SU-DHL-6 (cell line): ENCODE data around the gene CLIC6.
"Not testable (repeated sequence)": the region's sequence is repeated elsewhere in the genome, so short reads cannot be mapped to it uniquely, and the experiment has no call there.

Experiments used
- H2AFZ ChIP-seq: fragments of 200-600 bp; sonication (generic); 2 replicates; pipeline ENCODE4 v1.6.1; 2014; ENCODE audit warnings: low read depth, mild to moderate bottlenecking, moderate library complexity, mixed read lengths, antibody characterized with exemption, low read length; ENCODE audit not compliant: severe bottlenecking
- H3F3A ChIP-seq: fragments of 200-600 bp; shearing (Covaris generic); 2 replicates; pipeline ENCODE4 v1.6.0; 2016; ENCODE audit warnings: antibody characterized with exemption, mild to moderate bottlenecking; ENCODE audit not compliant: insufficient read depth
- H3K27ac ChIP-seq: fragments of 200-600 bp; sonication (generic); 2 replicates; pipeline ENCODE4 v1.5.1; 2016; ENCODE audit warnings: low read depth, mild to moderate bottlenecking, low read length, moderate library complexity, mixed read lengths
- H3K27me3 ChIP-seq: fragments of 200-600 bp; sonication (generic), shearing (Covaris generic); 2 replicates; pipeline ENCODE4 v1.6.0; 2014; ENCODE audit warnings: mild to moderate bottlenecking, low read length
- H3K36me3 ChIP-seq: fragments of 200-600 bp; sonication (generic); 2 replicates; pipeline ENCODE4 v1.6.1; 2014; ENCODE audit warnings: mild to moderate bottlenecking, low read length, mixed read lengths
- H3K4me2 ChIP-seq: fragments of 300-600, 200-600 bp; shearing (Covaris generic), sonication (generic); 2 replicates; pipeline ENCODE4 v1.6.0; 2014; ENCODE audit warnings: low read length, low read depth, mild to moderate bottlenecking; ENCODE audit not compliant: poor library complexity, severe bottlenecking
- H3K4me3 ChIP-seq: fragments of 200-600 bp; sonication (generic); 2 replicates; pipeline ENCODE4 v1.5.1; 2014; ENCODE audit warnings: antibody characterized with exemption, low read length, mild to moderate bottlenecking, mixed read lengths; ENCODE audit not compliant: insufficient read depth, poor library complexity, severe bottlenecking
- H3K79me2 ChIP-seq: fragments of 200-600 bp; sonication (generic); 2 replicates; pipeline ENCODE4 v1.6.1; 2014; ENCODE audit warnings: mild to moderate bottlenecking, low read length, moderate library complexity; ENCODE audit not compliant: insufficient read depth
- H3K9ac ChIP-seq: fragments of 200-600 bp; sonication (generic); 2 replicates; pipeline ENCODE4 v1.7.0; 2014; ENCODE audit warnings: mild to moderate bottlenecking, low read length
- H3K9me2 ChIP-seq: fragments of 200-600 bp; sonication (generic); replicated peaks from 2 replicates; pipeline ENCODE4 v1.6.1; 2014; ENCODE audit warnings: low read length; ENCODE audit not compliant: insufficient read depth
- H3K9me3 ChIP-seq: fragments of 200-600 bp; sonication (generic); 2 replicates; pipeline ENCODE4 v1.6.1; 2014; ENCODE audit warnings: low read length, mixed read lengths; ENCODE audit not compliant: insufficient read depth
- H4K20me1 ChIP-seq: fragments of 200-600 bp; sonication (generic); 2 replicates; pipeline ENCODE4 v1.6.1; 2014; ENCODE audit warnings: low read depth, mild to moderate bottlenecking, antibody characterized with exemption, low read length, moderate library complexity, mixed read lengths
- EZH2phosphoT487 ChIP-seq: fragments of 200-600 bp; sonication (generic), shearing (Covaris generic); conservative IDR thresholded peaks from 2 replicates; pipeline ENCODE4 v1.6.1; 2018; ENCODE audit warnings: mild to moderate bottlenecking, antibody characterized with exemption, low read length, moderate library complexity, mixed read lengths
- TF ChIP-seq, protein P1 (sequence below): fragments of 200-600 bp; sonication (generic); IDR thresholded peaks from one replicate; pipeline ENCODE4 v1.5.1; 2017; ENCODE audit warnings: antibody characterized with exemption, mild to moderate bottlenecking, low read length, moderate library complexity; ENCODE audit not compliant: insufficient read depth, poor library complexity, severe bottlenecking

The CLIC6 gene

DNA sequence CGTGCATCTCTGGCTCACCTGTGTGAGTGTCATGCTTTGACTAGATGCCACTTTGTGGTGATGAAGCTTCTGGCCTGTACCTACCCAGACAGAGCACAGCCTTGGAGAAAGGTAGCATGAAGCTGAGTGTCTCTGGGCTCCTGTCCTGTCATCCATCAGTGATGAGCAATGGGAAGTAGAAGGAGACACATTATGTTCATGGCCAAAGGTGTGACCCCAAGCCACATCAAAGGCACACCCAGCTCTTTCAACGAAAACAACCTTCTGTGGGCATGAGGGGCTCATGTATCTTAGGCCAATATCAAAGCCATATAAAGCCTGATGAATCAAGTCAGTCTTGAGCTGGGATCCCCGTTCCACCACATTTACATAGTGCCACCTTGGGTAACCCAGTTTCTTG is 1.0 kb upstream of the CLIC6 start:
- Histone ChIP-seq H2AFZ (no peak overlapping the region), H3K27me3 (no peaks in the 10 kb centered on the region), H4K20me1 (no peaks in the 10 kb centered on the region), H3K9me2 (no peaks in the 10 kb centered on the region), H3K9me3 (no peaks in the 10 kb centered on the region), H3K36me3 (no peaks in the 10 kb centered on the region), H3K27ac (no peak overlapping the region), H3K4me3 (no peak overlapping the region), H3K4me2 (no peak overlapping the region), H3K79me2 (no peaks in the 10 kb centered on the region), H3K9ac (no peak overlapping the region), H3F3A (no peaks in the 10 kb centered on the region)
- TF ChIP-seq EZH2phosphoT487, result no peak
- TF ChIP-seq, protein P1, sequence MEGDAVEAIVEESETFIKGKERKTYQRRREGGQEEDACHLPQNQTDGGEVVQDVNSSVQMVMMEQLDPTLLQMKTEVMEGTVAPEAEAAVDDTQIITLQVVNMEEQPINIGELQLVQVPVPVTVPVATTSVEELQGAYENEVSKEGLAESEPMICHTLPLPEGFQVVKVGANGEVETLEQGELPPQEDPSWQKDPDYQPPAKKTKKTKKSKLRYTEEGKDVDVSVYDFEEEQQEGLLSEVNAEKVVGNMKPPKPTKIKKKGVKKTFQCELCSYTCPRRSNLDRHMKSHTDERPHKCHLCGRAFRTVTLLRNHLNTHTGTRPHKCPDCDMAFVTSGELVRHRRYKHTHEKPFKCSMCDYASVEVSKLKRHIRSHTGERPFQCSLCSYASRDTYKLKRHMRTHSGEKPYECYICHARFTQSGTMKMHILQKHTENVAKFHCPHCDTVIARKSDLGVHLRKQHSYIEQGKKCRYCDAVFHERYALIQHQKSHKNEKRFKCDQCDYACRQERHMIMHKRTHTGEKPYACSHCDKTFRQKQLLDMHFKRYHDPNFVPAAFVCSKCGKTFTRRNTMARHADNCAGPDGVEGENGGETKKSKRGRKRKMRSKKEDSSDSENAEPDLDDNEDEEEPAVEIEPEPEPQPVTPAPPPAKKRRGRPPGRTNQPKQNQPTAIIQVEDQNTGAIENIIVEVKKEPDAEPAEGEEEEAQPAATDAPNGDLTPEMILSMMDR, result no peak

DNA sequence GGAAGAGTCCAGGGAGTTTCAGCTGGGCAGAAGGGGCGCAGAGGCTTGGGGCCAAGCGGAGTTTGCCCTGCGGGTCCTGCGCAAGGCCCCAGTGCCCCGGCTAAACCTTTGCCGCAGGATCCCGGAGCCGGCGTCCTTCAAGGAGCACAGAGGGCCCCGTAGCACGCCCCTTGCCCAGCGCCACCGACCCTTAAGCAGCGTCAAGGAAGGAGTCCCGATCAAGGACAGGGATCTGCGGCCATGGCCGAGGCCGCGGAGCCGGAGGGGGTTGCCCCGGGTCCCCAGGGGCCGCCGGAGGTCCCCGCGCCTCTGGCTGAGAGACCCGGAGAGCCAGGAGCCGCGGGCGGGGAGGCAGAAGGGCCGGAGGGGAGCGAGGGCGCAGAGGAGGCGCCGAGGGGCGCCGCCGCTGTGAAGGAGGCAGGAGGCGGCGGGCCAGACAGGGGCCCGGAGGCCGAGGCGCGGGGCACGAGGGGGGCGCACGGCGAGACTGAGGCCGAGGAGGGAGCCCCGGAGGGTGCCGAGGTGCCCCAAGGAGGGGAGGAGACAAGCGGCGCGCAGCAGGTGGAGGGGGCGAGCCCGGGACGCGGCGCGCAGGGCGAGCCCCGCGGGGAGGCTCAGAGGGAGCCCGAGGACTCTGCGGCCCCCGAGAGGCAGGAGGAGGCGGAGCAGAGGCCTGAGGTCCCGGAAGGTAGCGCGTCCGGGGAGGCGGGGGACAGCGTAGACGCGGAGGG is 520 bp downstream of the CLIC6 start:
- H2AFZ ChIP-seq, result no peak overlapping the region
- H3K27ac ChIP-seq, result no peak overlapping the region
- TF ChIP-seq, protein P1, result no peak
- no peak overlapping the region for H3K4me3 ChIP-seq
- no peak overlapping the region for H3K4me2 ChIP-seq
- H3K9ac ChIP-seq, result no peak overlapping the region
- H4K20me1 ChIP-seq, result no peaks in the 10 kb centered on the region
- H3K79me2 ChIP-seq, result no peaks in the 10 kb centered on the region
- no peaks in the 10 kb centered on the region for H3K36me3 ChIP-seq
- H3K9me3 ChIP-seq, result no peaks in the 10 kb centered on the region
- no peaks in the 10 kb centered on the region for H3F3A ChIP-seq
- no peaks in the 10 kb centered on the region for H3K27me3 ChIP-seq
- no peaks in the 10 kb centered on the region for H3K9me2 ChIP-seq

DNA sequence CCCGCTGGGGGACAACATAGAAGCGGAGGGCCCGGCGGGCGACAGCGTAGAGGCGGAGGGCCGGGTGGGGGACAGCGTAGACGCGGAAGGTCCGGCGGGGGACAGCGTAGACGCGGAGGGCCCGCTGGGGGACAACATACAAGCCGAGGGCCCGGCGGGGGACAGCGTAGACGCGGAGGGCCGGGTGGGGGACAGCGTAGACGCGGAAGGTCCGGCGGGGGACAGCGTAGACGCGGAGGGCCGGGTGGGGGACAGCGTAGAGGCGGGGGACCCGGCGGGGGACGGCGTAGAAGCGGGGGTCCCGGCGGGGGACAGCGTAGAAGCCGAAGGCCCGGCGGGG is 1.1 kb downstream of the CLIC6 start:
- H3K36me3 ChIP-seq, H3F3A ChIP-seq, H3K27ac ChIP-seq, H3K9me3 ChIP-seq, H3K4me3 ChIP-seq, H4K20me1 ChIP-seq, H3K27me3 ChIP-seq, H3K9me2 ChIP-seq, H2AFZ ChIP-seq, H3K9ac ChIP-seq, H3K4me2 ChIP-seq, H3K79me2 ChIP-seq: not testable (repeated sequence)

DNA sequence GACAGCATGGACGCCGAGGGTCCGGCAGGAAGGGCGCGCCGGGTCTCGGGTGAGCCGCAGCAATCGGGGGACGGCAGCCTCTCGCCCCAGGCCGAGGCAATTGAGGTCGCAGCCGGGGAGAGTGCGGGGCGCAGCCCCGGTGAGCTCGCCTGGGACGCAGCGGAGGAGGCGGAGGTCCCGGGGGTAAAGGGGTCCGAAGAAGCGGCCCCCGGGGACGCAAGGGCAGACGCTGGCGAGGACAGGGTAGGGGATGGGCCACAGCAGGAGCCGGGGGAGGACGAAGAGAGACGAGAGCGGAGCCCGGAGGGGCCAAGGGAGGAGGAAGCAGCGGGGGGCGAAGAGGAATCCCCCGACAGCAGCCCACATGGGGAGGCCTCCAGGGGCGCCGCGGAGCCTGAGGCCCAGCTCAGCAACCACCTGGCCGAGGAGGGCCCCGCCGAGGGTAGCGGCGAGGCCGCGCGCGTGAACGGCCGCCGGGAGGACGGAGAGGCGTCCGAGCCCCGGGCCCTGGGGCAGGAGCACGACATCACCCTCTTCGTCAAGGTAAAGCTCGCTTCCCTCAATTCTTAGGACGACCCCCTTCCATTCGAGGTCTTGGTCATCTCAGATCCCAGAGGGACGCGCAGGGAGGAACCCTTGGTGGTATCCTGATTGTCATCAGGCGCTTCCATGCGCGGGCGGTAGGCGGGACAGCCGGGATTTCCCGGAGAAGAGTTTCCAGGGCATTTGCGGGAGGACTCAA is 1.6 kb downstream of the CLIC6 start:
- no peaks in the 10 kb centered on the region for H4K20me1 ChIP-seq
- H3F3A ChIP-seq, result no peaks in the 10 kb centered on the region
- H3K9me3 ChIP-seq, result no peaks in the 10 kb centered on the region
- no peak overlapping the region for H3K4me3 ChIP-seq
- H3K4me2 ChIP-seq, result no peak overlapping the region
- H3K27me3 ChIP-seq, result no peaks in the 10 kb centered on the region
- H3K36me3 ChIP-seq, result no peaks in the 10 kb centered on the region
- no peak for TF ChIP-seq EZH2phosphoT487
- TF ChIP-seq, protein P1, result no peak
- no peaks in the 10 kb centered on the region for H3K9me2 ChIP-seq
- H3K79me2 ChIP-seq, result no peaks in the 10 kb centered on the region
- no peak overlapping the region for H2AFZ ChIP-seq
- no peak overlapping the region for H3K9ac ChIP-seq
- no peak overlapping the region for H3K27ac ChIP-seq
